NCI-H1694 (cell line): ENCODE results near the gene IQSEC1.

Experiments
- DNase-seq: peaks from one replicate; lab custom pipeline; 2025; lab: John Stamatoyannopoulos, UW

The IQSEC1 gene

DNA sequence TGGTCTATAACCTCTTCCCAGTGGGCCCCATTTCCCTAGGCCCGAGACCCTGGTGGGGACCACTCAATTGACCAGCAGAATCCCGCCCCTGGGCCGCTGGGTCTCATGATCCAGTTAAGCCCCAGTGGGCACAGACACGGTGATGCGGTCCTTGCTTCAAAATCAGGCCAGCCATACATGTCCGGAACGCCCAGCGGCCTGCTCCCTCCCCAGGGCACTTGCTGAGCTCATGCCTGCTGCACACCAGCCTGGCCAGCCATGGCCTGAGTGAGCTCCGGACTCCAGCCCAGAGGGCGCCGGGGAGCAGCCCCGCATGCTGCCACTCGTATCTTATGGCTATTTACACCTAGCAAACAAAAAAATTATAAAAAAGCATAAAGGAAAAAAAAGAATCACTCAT is 34.4 kb upstream of the IQSEC1 start:
- DNase-seq: no peak

DNA sequence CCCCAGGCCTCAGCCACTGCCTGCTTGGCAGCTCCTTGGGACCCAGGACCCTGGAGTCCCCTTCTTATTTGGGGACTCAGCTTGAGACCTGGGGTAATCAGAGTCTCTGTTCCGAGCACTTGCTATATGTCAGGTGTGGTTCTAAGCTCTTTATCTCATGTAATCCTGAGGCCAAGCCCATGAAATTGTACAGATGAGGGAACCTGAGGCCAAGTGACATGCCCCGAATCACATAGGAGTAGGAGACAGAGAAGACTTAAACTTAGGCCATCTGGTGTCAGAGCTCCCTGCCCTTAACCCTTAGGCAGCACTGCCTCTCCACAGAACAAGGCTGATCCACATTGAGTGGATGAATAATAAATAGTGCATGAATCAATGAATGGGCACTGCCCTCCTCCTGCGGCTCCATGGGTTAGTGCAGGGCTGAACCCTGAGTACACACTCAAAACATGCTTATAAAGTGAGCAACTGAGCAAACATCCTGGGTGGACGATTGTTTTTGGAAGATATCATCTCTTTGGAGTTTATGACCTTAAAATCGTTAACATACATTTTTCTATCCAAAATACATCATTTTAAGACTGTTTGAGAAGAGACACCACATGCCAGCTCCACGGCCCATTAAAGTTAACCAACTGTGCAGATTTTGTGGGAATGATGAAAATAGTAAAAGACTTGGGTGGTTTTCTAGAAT is 33.2 kb upstream of the IQSEC1 start:
- no peak for DNase-seq

DNA sequence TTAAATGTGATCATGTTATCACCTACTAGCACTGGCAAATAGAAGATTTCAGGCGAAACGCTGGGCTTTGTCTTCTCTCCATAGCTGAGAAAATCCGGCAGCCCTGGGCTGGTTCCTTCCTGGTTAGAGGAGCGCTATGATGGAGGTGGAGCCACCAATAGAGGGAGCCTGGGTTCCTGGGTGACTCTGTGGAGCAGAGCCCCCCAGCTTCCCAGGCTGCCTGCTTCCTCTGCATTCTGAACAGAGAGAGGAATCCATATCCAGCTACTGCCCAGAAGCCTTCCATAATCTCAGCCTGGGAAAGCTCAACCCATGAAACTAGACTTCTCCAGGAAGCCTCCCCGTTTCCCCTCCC is 32.6 kb upstream of the IQSEC1 start:
- DNase-seq: no peak

DNA sequence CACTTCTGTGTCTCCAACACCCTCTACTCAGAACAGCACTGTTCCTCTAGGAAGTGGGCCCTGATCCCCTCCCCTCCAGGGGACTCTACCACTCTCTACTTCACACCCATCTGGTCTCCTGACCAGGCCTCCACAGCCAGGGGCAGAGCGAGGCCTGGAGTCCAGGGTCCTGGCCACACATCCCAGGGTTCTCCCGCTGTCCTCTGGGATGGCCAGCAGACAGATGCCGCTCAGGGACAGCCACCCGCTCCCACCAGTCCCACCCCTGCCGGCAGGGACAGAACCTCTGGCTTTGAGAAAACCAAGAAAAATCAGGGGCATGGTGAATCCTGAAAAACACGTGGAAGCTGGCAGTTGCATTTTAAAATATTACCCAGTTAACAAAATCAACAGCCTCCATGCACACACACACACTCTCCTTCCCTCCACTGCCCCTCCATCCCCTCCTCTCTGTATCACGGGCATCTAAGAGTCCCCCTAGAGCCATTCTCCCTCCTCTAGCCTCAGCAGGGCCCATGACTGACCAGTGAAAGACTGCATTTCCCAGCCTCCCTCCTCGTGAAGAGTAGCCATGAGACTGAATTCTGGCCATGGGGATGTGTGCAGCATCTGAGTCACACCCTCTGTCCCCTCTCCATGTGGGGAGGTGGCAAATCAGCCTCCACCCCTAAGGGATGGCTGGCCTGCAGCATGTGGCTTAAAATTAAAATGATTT is 32.1 kb upstream of the IQSEC1 start:
- no peak for DNase-seq

DNA sequence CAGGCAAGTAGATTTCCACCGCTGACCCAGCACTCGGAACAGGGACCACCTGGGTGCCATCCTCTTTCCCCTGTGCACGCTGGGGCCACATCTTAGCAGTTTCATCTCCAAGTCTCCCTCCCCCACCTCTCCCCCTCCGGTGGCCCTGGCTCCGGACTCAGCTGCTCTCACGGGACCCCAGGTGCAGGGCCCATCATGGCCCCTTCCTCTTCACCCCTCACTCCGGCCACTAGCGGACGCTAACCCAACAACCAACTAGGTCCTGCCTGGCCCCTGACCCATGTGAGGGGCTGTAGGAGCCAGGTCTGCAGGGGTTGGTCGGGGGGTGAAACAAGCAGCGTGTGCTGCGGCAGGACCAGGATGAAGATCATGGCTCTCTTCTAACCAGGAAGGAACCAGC is 31.3 kb upstream of the IQSEC1 start:
- no peak for DNase-seq

DNA sequence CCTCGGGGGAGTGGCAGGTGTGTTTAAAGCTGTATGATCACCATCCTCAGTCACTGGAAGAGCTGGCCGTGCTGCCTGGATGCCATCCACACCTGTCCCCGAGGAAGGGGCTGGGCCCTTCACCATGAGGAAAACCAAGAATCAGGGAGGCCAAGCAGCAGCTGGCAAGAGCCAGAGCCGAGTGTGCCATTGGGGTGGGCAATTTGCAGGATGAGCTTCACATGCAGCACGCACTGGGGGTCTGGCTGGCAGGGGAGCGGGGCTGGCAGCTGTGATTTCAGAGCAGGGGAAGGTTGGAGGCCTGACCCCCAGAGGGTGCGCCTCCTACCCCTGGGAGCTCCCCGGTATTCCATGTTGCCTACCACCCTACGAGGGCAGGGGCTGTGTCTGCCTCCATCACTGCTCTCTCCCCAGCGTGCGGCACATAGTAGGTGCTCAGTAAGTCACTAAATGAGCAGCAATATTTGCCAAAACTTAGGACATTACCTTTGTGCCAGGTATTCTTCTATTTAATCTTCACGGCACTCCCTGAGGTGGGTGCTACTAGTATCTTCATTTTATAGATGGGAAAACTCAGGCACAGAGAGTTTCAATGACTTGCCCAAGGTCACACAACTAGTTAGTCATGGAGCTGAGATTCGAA is 30.3 kb upstream of the IQSEC1 start:
- no peak for DNase-seq

DNA sequence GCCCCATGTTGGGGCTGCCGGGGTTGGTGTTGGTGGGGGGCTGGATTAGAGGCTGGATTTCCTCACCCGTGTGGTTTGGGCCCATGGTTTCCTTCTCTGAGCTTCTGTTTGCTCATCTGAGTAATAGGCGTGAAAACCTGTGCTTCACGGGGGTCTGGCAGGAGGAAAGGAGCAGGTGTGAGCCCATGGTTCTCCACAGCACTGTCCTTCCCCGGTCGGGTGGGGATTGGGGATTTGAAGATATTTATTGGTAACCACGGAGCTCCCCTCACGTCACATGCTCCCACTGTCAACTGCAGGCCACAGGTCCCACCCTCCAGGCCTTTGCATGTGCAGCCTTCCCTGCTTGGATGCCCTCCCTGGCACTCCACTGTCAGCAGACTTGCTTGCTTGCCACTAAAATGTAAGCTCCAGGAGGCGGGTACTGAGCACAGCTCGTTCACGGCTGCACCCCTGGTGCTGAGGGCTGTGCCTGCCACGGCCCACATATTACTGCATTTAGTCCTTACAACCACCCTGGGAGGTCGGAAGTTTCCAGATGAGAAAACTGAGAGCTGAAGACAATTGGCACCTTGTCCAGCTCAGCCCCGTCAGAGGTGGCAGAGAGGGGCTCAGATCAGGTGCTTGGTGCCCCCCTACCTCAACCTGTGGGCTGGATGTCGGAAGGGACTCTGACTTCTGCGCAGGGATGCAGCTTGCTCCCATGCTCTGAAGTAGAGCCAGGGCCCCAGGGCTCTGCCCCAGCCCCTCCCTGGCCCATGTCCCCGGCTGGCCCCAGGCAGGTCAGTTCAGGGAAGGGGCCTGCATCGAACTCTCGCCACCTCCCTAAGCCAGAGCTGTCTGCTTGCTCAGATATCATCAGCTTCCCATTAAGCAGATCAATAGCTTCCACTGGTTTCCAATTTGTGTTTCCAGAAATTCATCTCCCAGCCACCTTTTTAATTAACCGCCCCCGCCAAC is 29.4 kb upstream of the IQSEC1 start:
- no peak for DNase-seq

DNA sequence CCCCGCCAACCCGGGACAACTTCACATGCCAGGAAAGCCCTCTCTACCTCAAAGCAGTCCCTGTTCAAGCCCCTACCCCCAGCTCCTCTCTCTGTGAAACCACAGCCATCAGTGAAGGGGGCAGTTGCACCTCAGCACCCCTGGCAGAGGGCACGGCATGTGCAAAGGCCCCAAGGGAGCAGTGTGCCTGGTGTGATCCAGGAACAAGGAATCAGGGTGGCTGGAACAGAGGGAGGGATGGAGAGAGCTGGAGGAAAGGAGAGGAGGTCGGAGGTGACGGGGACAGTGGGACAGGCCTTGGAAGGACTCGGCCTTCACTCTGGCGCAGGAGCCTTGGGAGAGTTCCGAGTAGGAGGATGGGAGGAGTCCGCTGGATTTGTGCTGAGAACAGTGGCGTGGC is 26.5 kb upstream of the IQSEC1 start:
- DNase-seq: no peak

DNA sequence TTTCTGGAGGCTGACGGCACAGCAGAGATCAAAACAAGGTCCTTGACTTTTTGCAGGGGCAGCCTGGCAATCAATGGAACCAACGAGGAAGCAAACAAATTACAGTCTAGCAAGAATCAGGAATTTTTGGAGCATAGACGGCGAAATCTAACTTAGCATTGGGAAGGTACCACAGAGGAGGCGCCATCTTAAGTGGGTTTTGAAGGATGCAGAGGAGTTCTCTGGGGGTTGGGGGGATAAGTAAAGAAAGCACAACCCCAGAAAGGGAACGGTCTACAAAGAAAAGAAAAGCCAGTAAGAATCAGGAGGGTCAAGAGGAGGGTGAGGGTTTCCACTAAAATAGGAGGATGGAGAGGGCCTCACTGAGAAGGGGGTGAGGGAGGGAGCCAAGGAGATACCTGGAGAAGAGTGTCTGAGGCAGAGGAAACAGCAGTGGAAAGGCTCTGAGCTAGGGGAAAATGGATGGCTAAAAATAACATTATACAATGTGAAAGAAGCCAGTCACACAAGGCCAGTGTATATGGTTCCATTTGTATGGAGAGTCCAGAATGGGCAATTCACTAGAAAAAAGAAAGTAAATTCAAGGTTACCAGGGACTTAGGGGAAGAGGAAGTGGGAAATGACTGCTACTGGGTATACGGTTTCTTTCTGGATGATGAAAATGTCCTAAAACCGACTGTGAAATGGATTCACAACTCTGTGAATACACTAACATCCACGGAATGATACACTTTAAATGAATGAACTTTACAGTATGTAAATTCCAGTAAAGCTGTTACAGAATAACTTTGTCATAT is 25.2 kb upstream of the IQSEC1 start:
- no peak for DNase-seq

DNA sequence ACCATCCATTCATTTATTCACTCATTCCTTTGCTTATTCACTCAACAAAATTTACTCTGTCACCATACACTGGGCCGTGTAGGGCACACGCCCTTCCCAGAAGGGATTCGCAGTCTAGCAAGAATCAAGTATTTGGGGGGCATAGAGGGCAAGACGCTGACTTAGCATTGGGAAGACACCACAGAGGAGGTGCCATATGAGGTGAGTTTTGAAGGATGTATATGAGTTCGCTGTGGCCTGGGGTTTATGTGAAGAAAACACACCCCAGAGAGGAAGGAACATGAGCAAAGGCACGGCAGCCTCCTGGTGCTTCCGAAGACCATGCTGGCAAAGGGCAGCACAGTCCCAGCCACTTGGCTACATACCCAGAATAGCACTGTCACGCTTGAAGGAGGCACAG is 23.1 kb upstream of the IQSEC1 start:
- DNase-seq: no peak

DNA sequence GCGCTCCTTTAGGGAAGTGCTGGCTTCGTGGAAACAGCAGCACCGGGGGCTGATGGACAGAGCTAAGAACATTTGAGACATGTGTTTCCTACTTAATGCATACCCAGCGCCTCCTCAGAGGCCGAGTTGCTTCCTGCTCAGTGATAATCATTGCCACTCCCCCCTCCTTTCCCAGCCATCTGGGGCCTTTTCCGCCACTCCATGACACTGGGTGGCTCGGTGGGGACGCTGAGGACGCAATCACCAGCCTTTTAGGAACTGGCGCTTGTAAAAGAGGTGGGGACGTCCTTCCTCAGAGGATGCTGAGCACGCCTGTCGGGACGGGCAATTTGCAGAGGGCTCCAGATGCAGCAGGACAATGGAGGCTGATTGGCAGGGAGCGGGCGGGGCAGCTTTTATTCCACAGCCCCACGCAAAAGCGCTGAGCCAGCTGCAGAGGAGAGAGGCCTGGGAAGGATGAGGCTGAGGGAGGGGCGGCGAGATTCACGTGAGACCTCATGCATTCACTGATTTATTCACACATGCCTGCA is 22.2 kb upstream of the IQSEC1 start:
- DNase-seq: no peak

DNA sequence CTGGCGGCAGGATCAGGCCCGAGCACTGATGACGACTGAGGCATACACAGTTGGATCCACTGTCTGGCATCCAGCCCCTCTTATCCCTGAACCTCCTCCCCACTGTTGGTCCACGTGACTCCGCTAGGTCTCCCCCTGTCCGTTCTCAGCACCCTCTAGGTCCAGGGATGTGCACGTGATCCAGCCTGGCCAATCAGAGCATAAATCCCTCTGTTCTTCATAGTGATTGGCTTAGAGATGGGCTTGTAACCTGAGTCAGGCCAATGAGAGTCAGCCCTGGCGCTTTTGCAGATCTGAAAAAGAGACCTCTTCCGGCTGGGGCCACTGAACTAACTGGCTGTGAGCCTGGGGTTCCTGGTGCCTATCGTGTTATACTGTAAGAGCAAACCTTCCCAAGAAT is 20.5 kb upstream of the IQSEC1 start:
- no peak for DNase-seq

DNA sequence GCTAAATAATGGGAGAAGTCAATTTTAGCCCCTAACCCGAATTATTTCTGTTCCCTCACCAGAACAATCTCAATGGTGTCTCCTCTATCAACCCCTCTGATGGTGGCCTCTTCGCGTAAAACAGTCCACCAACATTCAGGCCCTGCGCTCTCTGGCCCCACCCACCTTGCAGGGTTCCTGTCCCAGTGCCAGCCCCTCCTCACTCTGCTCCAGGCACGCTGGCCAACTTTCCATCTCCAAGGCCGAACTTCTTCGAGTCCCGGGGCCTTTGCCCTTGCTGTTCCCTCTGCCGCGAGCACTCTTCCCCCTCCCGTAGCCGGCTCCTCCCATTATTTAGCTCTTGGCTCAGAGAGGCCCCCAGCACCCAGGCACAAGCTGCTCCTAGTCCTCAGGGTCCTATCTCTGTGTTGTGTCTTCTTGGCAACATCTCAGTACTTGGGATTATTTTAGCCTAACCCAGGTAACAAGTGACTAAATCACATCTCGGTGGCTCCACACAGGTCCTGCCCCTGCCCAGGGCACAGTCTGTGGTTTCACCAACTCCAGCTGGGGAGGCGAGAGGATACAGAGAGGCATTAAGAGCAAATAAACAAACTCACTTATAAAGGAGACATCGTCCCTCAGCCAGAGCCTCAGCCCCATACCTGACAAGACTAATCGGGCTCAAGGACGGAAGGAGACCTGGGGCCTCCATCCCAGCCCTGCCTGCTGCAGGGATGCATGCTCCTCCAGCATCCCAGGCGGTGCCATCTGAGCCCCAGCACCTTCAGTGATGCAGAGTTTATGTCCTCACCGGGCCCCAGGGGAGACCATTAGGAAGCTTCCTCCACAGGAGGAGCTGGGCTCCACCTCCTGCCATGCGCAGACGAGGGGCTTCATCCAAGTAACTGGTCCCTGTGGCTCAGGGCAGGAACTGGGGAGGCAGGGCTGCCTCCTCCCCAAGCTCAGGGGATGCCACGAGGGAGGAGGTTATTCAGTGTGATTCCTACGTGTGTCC is 19.7 kb upstream of the IQSEC1 start:
- DNase-seq: no peak

DNA sequence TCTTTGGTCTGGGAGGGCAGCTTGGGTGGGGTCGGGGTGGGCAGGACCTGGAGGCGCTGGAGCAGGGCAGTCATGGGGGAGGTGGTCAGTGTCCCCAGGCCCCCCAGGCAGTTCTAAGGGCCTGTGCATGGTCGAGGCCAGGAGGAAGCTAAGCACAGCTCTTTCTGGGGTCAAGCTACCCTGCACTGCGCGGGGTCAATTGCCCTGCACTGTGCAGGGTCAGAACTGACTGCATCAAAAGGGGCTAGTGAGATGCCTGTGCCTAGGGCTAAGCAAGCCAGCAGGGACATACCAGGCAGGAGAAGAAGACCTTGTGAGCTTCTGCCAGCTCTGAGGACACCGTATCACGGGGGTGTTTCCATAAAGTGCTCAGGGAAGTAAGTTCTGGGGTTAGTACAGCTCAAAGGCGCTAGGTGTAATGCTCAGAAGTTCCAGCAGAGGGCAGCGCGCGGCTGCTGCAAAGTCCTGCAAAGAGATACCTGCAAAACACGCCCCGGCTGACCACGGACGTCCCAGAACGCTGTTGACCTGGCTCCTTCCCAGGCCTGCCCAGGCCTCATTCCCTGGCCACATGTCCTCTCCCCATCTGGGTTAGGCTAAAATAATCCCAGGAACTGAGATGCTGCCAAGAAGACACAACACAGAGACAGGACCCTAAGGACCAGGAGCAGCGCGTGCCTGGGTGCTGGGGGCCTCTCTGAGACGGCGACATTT is 18.8 kb upstream of the IQSEC1 start:
- peak; percentile 11 for DNase-seq

DNA sequence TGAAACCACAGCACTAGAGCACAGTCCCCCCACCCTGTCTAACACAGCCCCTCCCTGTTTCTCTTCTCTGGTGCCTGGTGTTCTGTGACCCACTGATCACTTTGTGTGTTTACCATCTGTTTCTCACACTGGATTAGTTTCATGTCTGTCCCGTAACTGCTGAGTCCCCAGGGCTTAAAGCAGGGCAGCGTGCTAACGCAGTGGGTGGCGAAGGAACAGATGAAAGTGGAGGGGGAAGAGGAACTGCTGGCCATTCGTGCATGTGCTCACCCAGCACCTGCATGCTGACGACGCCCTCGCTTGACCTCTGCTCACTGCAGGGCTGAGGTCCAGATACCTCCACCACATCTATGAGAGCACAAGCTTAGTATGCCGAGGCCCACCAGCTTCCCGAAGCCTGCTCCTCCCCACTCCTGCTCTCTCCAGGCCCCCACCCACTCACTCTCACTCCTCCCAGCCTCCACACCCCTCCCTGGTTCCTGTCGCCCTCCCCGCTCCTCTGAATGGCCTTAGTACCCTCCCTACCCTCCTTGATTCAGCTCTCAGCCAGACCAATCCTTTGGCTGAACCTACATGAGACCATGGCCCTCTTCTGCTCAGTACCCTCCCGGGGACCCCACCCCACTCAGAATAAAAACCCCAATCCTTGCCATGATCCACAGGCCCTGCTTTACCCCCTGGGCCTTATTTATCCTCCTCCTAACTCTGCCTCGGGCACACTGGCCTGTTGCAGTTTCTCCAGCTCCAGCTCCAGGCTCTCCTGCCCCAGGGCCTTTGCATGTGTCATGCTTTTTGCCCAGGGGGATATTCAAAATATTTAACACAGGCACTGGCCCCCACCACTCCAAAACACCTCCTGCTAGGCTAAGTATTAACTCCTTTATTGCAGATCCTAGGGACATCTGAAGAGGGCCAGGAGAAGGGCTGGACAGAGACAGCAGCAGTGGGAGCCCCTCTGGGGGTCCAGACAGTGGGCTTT is 15.1 kb upstream of the IQSEC1 start:
- no peak for DNase-seq

DNA sequence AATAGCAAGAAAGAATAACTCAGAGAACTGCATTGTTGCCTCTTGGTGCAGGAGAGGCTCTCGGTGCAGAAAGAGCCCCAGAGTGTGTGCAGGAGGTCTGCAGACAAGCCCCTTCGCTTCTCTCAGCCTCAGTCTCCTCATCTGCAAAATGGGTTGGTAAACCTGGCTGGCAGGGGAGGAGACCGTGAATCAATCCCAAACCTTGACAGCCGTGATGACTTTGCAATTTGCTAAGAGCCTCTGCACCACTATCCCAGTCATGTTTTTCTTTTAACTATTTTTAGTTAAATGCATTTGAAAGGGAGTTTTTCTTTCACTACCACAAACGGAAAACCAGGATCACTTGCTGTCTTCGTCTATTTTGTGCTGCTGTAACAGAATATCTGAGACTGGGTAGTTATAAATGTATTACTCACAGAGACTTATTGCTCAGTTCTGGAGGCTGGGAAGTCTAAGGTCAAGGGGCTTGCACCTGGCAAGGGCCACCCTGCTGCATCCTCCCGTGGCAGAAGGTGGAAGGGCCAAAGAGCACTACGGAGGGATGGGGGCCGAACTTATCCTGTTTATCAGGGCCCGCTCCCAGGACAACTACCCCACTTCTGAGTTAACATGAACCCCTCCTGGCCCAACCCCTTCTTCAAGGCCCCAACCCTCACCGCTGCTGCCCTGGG is 14.2 kb upstream of the IQSEC1 start:
- DNase-seq: no peak

DNA sequence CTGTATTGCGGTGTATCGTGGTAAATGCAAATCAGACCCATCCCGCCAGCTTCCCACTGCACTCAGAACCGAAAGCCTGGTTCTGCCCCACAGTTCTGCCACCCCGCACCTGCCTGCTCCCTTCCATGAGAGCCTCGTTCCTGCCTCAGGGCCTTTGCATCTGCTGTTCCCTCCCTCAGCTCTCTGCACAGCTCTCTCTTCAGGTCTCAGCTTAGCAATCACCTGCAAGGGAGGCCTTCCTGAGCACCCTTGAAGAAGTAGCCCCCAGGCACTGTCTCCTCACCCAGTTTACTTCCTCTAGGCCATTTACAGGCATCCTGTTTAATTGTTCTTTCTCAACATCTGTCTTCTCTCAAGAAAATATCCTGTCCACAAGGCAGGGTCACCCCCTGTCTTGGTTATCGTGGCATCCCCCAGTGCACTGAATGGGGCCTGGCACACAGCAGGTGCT is 13.3 kb upstream of the IQSEC1 start:
- DNase-seq: no peak

DNA sequence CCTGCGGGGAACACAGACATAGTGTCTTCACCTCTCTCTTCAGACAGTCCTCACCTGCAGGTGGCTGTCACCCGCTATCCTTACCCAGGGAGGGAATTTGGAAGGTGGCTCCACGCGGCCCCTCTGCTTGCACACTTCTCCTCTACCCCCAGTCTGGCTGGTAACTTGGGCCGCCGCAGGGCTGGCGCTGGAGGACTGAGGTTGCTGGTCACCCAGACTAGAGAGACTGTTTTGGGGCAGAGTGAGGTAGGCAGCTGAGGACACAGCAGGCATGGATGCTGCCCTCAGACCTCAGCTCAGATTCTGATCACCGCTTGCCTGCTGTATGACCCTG is 12.6 kb upstream of the IQSEC1 start:
- no peak for DNase-seq
